ENCODE measurements around the gene ZNF670.
A peak's percentile ranks its signal among the peaks of the same experiment; 100 is the strongest.
"Not testable (repeated sequence)": the region's sequence is repeated elsewhere in the genome, so short reads cannot be mapped to it uniquely, and the experiment has no call there.

The ZNF670 gene

GRCh38 chr1:247078258-247079140 is at the start of gene ZNF670:
Gene ZNF670, minus strand, starts transcription at chr1:247078811. Its CDS starts 215 bp downstream, at chr1:247078596.
- peak; percentile 82 for DNase-seq (ENCODE audit: low read depth, low spot score)
- peak within 1 kb of the TSS; percentile 91 for H3K4me3 ChIP-seq (ENCODE audit: low read depth, low read length)
- peak; percentile 60 for TF ChIP-seq CTCF (IDR thresholded peaks at IDR 0.05; ENCODE audit: insufficient read depth, low read length, missing control alignments)
- ChIA-PET CTCF (interaction anchor here (0.7 to 3.1 kb wide), 9 partner anchors 10 to 389 kb away, joined by 3 to 27 read pairs (median 5); partner anchors contain the start of gene ZNF669), POLR2A (interaction anchor here (0.6 to 1.6 kb wide), 3 partner anchors 14 to 95 kb away, joined by 3 to 4 read pairs (median 3); no protein-coding TSS in a partner anchor)

GRCh38 chr1:247127519-247128282 is 49.1 kb upstream of the ZNF670 start:
- H3K4me3 ChIP-seq (ENCODE audit: low read depth, low read length): peak overlapping the region; percentile 38
- POLR2A ChIA-PET; DNase-seq (ENCODE audit: low read depth, low spot score); CTCF ChIA-PET: not testable (repeated sequence)

- DNase-seq (ENCODE audit: low read depth, low spot score); H3K4me3 ChIP-seq (ENCODE audit: low read depth, low read length); CTCF ChIA-PET; POLR2A ChIA-PET: not testable (repeated sequence)
These were observed 48.0 kb upstream of the ZNF670 start for GRCh38 chr1:247126601-247127000.

DNA sequence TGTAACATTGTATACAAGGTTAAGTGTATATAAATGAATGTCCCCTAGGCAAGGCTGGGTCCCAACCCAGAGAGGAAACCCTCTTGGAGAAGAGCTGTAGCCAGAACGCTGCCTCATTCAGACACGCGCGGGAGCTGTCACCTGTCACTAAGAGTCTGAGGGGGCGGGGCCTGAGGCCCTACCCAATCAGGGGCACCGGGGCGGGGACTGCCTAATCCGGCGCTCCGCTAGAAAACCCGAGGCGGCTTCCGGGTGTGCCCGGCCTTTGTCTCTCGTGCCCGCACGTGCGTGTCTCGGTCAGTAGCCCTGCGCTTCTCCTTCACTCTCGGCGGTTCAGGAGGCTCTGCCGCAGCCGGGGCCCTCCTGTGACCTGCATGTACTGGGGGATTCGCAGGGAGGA is 47.6 kb upstream of the ZNF670 start:
- CTCF ChIA-PET; POLR2A ChIA-PET; DNase-seq (ENCODE audit: low read depth, low spot score); H3K4me3 ChIP-seq (ENCODE audit: low read depth, low read length): not testable (repeated sequence)

GRCh38 chr1:247121382-247121781 is 42.8 kb upstream of the ZNF670 start:
- TF ChIP-seq CTCF (IDR thresholded peaks at IDR 0.05; ENCODE audit: insufficient read depth, low read length, missing control alignments): no peak
- CTCF ChIA-PET: no interaction called here
- DNase-seq (ENCODE audit: low read depth, low spot score): no peak
- POLR2A ChIA-PET: no interaction called here
- no peak overlapping the region for H3K4me3 ChIP-seq (ENCODE audit: low read depth, low read length)

DNA sequence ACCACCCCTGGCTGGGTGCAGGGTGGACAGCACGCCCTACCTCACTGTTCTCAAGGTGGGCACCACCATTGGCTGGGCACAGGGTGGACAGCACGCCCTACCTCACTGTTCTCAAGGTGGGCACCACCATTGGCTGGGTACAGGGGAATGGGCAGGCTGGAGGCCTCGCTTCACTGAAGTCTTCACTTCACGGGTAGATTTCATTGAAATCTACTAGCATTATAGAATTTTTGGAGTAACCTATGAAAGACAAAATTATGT is 41.7 kb upstream of the ZNF670 start:
- CTCF ChIA-PET; POLR2A ChIA-PET; H3K4me3 ChIP-seq (ENCODE audit: low read depth, low read length); DNase-seq (ENCODE audit: low read depth, low spot score): not testable (repeated sequence)

GRCh38 chr1:247119600-247120407 is 41.2 kb upstream of the ZNF670 start:
- ChIA-PET CTCF (no interaction called here), POLR2A (no interaction called here)
- no peak for TF ChIP-seq CTCF (IDR thresholded peaks at IDR 0.05; ENCODE audit: insufficient read depth, low read length, missing control alignments)
- DNase-seq (ENCODE audit: low read depth, low spot score): no peak
- no peak overlapping the region for H3K4me3 ChIP-seq (ENCODE audit: low read depth, low read length)

GRCh38 chr1:247118946-247119446 is 40.4 kb upstream of the ZNF670 start:
- ChIA-PET POLR2A (no interaction called here), CTCF (no interaction called here)
- TF ChIP-seq CTCF (IDR thresholded peaks at IDR 0.05; ENCODE audit: insufficient read depth, low read length, missing control alignments): no peak
- DNase-seq (ENCODE audit: low read depth, low spot score): no peak
- no peak overlapping the region for H3K4me3 ChIP-seq (ENCODE audit: low read depth, low read length)

All from AG04449 (cell line).